Activated T-cell treated with anti-CD3 and anti-CD28 coated beads, Interleukin-2, amount 50 U/mL, for 72 hours (primary cell): ENCODE data around the gene BEAN1. TPM values are rescaled to one million over a fixed set of nuclear protein-coding genes. Genes with fewer than 3 reads are reported as not detected.

Source experiments
- ATAC-seq, 2 donors: fragments of 150-1000 bp; cut with Tn5 transposase; replicated peaks in 1 of 2; 2 replicates each; pipeline ENCODE4 v1.10.0; 2021; ENCODE audit warnings: moderate library complexity in 2 of 2, mild to moderate bottlenecking in 1 of 2
- DNase-seq, 2 donors: peaks; one replicate each; pipeline ENCODE4 v3.0.0; 2021 to 2022; ENCODE audit warnings: mixed read lengths in 1 of 2
- H3K27ac Mint-ChIP-seq: one replicate; pipeline ENCODE4 v1.8.0; 2022; ENCODE audit warnings: mild to moderate bottlenecking, moderate library complexity, mixed read lengths
- H3K27me3 Mint-ChIP-seq: one replicate; pipeline ENCODE4 v1.8.0; 2022; ENCODE audit warnings: low read depth, mixed read lengths
- H3K36me3 Mint-ChIP-seq, 2 donors: one replicate each; pipeline ENCODE4 v1.8.0; 2022; ENCODE audit warnings: mixed read lengths in 2 of 2, mild to moderate bottlenecking in 1 of 2; ENCODE audit not compliant: insufficient read depth in 2 of 2
- H3K4me1 Mint-ChIP-seq: one replicate; pipeline ENCODE4 v1.8.0; 2022; ENCODE audit warnings: low read depth, mixed read lengths
- H3K4me3 Mint-ChIP-seq, 2 donors: one replicate each; pipeline ENCODE4 v1.8.0; 2022; ENCODE audit warnings: mild to moderate bottlenecking in 2 of 2, mixed read lengths in 2 of 2, moderate library complexity in 2 of 2
- H3K9me3 Mint-ChIP-seq, 2 donors: one replicate each; pipeline ENCODE4 v1.8.0; 2022; ENCODE audit warnings: mixed read lengths in 2 of 2
- total RNA-seq, 2 donors: library from RNA; stranded (reverse); gene quantifications; one replicate each; pipeline ENCODE4 v1.2.3, GENCODE V29; 2022

The BEAN1 gene
- total RNA-seq, 2 donors from 2014 or later, result not detected

- Mint-ChIP-seq H3K27me3 (peaks cover 70% of the 10 kb centered on the region), H3K36me3 (no peaks in the 10 kb centered on the region), H3K27ac (no peak overlapping the region), H3K4me3 (no peak overlapping the region), H3K4me1 (peaks cover 8% of the 10 kb centered on the region), H3K9me3 (no peaks in the 10 kb centered on the region)
- DNase-seq, result no peak
- no peak for ATAC-seq
These were observed 2.3 kb downstream of the BEAN1 start for GRCh38 chr16:66429290-66429962.

- Mint-ChIP-seq H3K9me3 (no peaks in the 10 kb centered on the region), H3K36me3 (no peaks in the 10 kb centered on the region), H3K4me1 (peaks cover 8% of the 10 kb centered on the region), H3K27me3 (peaks cover 62% of the 10 kb centered on the region), H3K4me3 (no peak overlapping the region), H3K27ac (no peak overlapping the region)
- no peak for ATAC-seq
- DNase-seq, result no peak
These were observed 3.1 kb downstream of the BEAN1 start for GRCh38 chr16:66430214-66430613.

GRCh38 chr16:66431760-66432159 lies 4.7 kb downstream of the BEAN1 start:
- H3K36me3 Mint-ChIP-seq, result no peaks in the 10 kb centered on the region
- no peak overlapping the region for H3K4me3 Mint-ChIP-seq
- peaks cover 47% of the 10 kb centered on the region for H3K27me3 Mint-ChIP-seq
- H3K9me3 Mint-ChIP-seq, result no peaks in the 10 kb centered on the region
- no peak for DNase-seq
- ATAC-seq, result no peak
- no peak overlapping the region for H3K27ac Mint-ChIP-seq
- H3K4me1 Mint-ChIP-seq, result peaks cover 4% of the 10 kb centered on the region

GRCh38 chr16:66432429-66432828 lies 5.3 kb downstream of the BEAN1 start:
- H3K4me3 Mint-ChIP-seq, result no peak overlapping the region

GRCh38 chr16:66434619-66435430 lies 7.7 kb downstream of the BEAN1 start:
- Mint-ChIP-seq H3K9me3 (no peaks in the 10 kb centered on the region), H3K27me3 (peaks cover 29% of the 10 kb centered on the region), H3K4me3 (no peak overlapping the region), H3K36me3 (no peaks in the 10 kb centered on the region), H3K27ac (no peak overlapping the region), H3K4me1 (no peaks in the 10 kb centered on the region)
- ATAC-seq, result no peak
- DNase-seq, result no peak

More at GRCh38 chr16:66432429-66432828, 5.3 kb downstream of the BEAN1 start:
- Mint-ChIP-seq H3K9me3 (no peaks in the 10 kb centered on the region), H3K27me3 (peaks cover 47% of the 10 kb centered on the region), H3K36me3 (no peaks in the 10 kb centered on the region), H3K4me1 (peaks cover 4% of the 10 kb centered on the region), H3K27ac (no peak overlapping the region)
- ATAC-seq (no peak), DNase-seq (no peak)

GRCh38 chr16:66435896-66436295 lies 8.8 kb downstream of the BEAN1 start:
- Mint-ChIP-seq H3K27ac (no peak overlapping the region), H3K4me1 (no peaks in the 10 kb centered on the region), H3K4me3 (no peak overlapping the region), H3K9me3 (no peaks in the 10 kb centered on the region), H3K27me3 (peaks cover 25% of the 10 kb centered on the region), H3K36me3 (no peaks in the 10 kb centered on the region)
- no peak for DNase-seq
- no peak for ATAC-seq

- Mint-ChIP-seq H3K27ac (no peak overlapping the region), H3K27me3 (peaks cover 13% of the 10 kb centered on the region), H3K4me3 (no peak overlapping the region), H3K36me3 (no peaks in the 10 kb centered on the region), H3K4me1 (no peaks in the 10 kb centered on the region), H3K9me3 (no peaks in the 10 kb centered on the region)
- ATAC-seq (no peak), DNase-seq (no peak)
These were observed 10.4 kb downstream of the BEAN1 start for GRCh38 chr16:66437391-66437945.

- H3K36me3 Mint-ChIP-seq, result no peaks in the 10 kb centered on the region
- no peak for DNase-seq
- no peak for ATAC-seq
- H3K27me3 Mint-ChIP-seq, result peaks cover 9% of the 10 kb centered on the region
- H3K27ac Mint-ChIP-seq, result no peak overlapping the region
- H3K4me1 Mint-ChIP-seq, result no peaks in the 10 kb centered on the region
- H3K9me3 Mint-ChIP-seq, result no peaks in the 10 kb centered on the region
- no peak overlapping the region for H3K4me3 Mint-ChIP-seq
These were observed 11.4 kb downstream of the BEAN1 start for GRCh38 chr16:66438536-66438935.

- ATAC-seq (no peak), DNase-seq (no peak)
- peaks cover 9% of the 10 kb centered on the region for H3K27me3 Mint-ChIP-seq
- no peak overlapping the region for H3K27ac Mint-ChIP-seq
- H3K4me1 Mint-ChIP-seq, result no peaks in the 10 kb centered on the region
- no peaks in the 10 kb centered on the region for H3K36me3 Mint-ChIP-seq
- H3K4me3 Mint-ChIP-seq, result no peak overlapping the region
- H3K9me3 Mint-ChIP-seq, result no peaks in the 10 kb centered on the region
These were observed 12.1 kb downstream of the BEAN1 start for GRCh38 chr16:66439051-66439730.

- H3K27me3 Mint-ChIP-seq, result peaks cover 9% of the 10 kb centered on the region
- H3K4me3 Mint-ChIP-seq, result no peak overlapping the region
- DNase-seq (no peak), ATAC-seq (no peak)
- H3K36me3 Mint-ChIP-seq, result no peaks in the 10 kb centered on the region
- no peaks in the 10 kb centered on the region for H3K4me1 Mint-ChIP-seq
- H3K9me3 Mint-ChIP-seq, result no peaks in the 10 kb centered on the region
- H3K27ac Mint-ChIP-seq, result no peak overlapping the region
These were observed 13.2 kb downstream of the BEAN1 start for GRCh38 chr16:66440271-66440802.

GRCh38 chr16:66440970-66441369 lies 13.9 kb downstream of the BEAN1 start:
- no peak overlapping the region for H3K27ac Mint-ChIP-seq
- no peaks in the 10 kb centered on the region for H3K36me3 Mint-ChIP-seq
- H3K4me1 Mint-ChIP-seq, result no peaks in the 10 kb centered on the region
- ATAC-seq, result no peak
- peaks cover 10% of the 10 kb centered on the region for H3K27me3 Mint-ChIP-seq
- DNase-seq, result no peak
- H3K4me3 Mint-ChIP-seq, result no peak overlapping the region
- no peaks in the 10 kb centered on the region for H3K9me3 Mint-ChIP-seq

- Mint-ChIP-seq H3K4me3 (no peak overlapping the region), H3K27ac (no peak overlapping the region), H3K27me3 (peaks cover 16% of the 10 kb centered on the region), H3K4me1 (no peaks in the 10 kb centered on the region), H3K9me3 (no peaks in the 10 kb centered on the region), H3K36me3 (no peaks in the 10 kb centered on the region)
- DNase-seq (no peak), ATAC-seq (no peak)
These were observed 14.7 kb downstream of the BEAN1 start for GRCh38 chr16:66441586-66442375.
